Mammary epithelial cell (primary cell): ENCODE results near the gene PHB1.

ENCODE experiments used
- EZH2 ChIP-seq: IDR thresholded peaks from 2 replicates; pipeline ENCODE4 v1.6.1; 2012; ENCODE audit warnings: low read length, inconsistent platforms, borderline replicate concordance
- TF ChIP-seq, protein P1 (sequence below), 2 donors: IDR thresholded peaks in 1 of 2; conservative IDR thresholded peaks in 1 of 2; 2 replicates each; pipeline ENCODE4 v1.5.1; 2011 to 2012; ENCODE audit warnings: inconsistent platforms in 2 of 2, low read length in 2 of 2, mild to moderate bottlenecking in 2 of 2, control low read depth in 1 of 2, low read depth in 1 of 2; ENCODE audit not compliant: insufficient read depth in 1 of 2; ENCODE audit errors: extremely low read depth in 1 of 2

DNA sequence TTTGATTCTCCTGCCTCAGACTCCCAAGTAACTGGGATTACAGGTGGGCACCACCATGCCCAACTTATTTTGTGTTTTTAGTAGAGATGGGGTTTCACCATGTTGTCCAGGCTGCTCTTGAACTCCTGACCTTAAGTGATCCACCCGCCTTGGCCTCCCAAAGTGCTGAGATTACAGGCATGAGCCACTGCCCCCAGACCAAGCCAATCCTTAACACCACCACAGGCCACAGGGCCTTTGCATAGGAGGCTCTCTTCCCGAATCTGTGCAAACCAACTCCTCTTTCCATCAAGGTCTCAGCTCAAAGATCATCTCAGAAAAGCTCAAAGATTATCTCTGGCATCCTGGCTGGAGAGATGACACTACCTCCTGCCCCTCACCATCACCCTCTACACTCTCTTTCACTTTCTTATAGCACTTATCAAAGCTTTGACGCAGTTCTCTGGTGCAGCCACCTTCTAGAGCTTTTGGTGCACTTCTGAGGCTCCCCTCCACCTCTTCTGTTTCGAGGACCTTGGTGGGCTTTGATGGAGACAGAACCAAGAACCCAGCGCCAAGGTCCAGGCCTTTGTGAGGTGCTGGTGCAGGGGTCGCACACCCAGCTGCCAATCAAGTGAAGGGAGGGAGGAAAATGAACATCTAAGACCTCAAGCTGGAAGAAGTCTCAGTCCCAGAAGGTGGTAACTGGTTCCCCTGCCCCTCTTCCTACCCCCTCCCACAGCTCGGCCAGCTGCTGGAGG is 23.2 kb upstream of the PHB1 start:
- TF ChIP-seq, protein P1, sequence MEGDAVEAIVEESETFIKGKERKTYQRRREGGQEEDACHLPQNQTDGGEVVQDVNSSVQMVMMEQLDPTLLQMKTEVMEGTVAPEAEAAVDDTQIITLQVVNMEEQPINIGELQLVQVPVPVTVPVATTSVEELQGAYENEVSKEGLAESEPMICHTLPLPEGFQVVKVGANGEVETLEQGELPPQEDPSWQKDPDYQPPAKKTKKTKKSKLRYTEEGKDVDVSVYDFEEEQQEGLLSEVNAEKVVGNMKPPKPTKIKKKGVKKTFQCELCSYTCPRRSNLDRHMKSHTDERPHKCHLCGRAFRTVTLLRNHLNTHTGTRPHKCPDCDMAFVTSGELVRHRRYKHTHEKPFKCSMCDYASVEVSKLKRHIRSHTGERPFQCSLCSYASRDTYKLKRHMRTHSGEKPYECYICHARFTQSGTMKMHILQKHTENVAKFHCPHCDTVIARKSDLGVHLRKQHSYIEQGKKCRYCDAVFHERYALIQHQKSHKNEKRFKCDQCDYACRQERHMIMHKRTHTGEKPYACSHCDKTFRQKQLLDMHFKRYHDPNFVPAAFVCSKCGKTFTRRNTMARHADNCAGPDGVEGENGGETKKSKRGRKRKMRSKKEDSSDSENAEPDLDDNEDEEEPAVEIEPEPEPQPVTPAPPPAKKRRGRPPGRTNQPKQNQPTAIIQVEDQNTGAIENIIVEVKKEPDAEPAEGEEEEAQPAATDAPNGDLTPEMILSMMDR (conservative IDR thresholded peaks at IDR 0.05 in 1 of 2, IDR thresholded peaks at IDR 0.05 in 1 of 2; ENCODE audit: extremely low read depth in 1 of 2, insufficient read depth in 1 of 2, low read depth in 1 of 2, low read length in 2 of 2): no peak
- no peak for TF ChIP-seq EZH2
